CD4-positive, CD25-positive, alpha-beta regulatory T cell (primary cell): Measurements from ENCODE around the gene STBD1. TPM values are rescaled to one million over a fixed set of nuclear protein-coding genes. Genes with fewer than 3 reads are reported as not detected.

Experiments
- ATAC-seq, 2 donors: fragments of 150-1000 bp; cut with Tn5 transposase; one replicate each; pipeline ENCODE4 v1.10.0; 2021; ENCODE audit warnings: low read depth in 2 of 2, moderate number of reproducible peaks in 2 of 2, moderate library complexity in 1 of 2
- DNase-seq, 3 donors: peaks; one replicate each; pipeline versions ENCODE4 v3.0.0 to v3.0.0-alpha.2; 2012 to 2022; ENCODE audit warnings: mixed read lengths in 1 of 3
- H3K27ac ChIP-seq: one replicate; pipeline ENCODE4 v1.7.0; 2013; ENCODE audit warnings: mild to moderate bottlenecking, low read length; ENCODE audit not compliant: insufficient read depth, poor library complexity, severe bottlenecking
- H3K27me3 ChIP-seq: one replicate; pipeline ENCODE4 v1.7.0; 2013; ENCODE audit warnings: low read length; ENCODE audit not compliant: control insufficient read depth, insufficient read depth
- H3K36me3 ChIP-seq: one replicate; pipeline ENCODE4 v1.7.0; 2013; ENCODE audit warnings: mild to moderate bottlenecking, low read length, moderate library complexity; ENCODE audit not compliant: control insufficient read depth, insufficient read depth
- H3K4me1 ChIP-seq: 2 replicates; pipeline ENCODE4 v1.7.0; 2013; ENCODE audit warnings: mild to moderate bottlenecking, low read length; ENCODE audit not compliant: insufficient read depth, control insufficient read depth, poor library complexity, severe bottlenecking
- H3K4me3 ChIP-seq: one replicate; pipeline ENCODE4 v1.7.0; 2013; ENCODE audit warnings: low read depth, mild to moderate bottlenecking, low read length, moderate library complexity
- H3K9me3 ChIP-seq, 2 experiments: 1 replicate in 1 of 2; 2 replicates in 1 of 2; pipeline ENCODE4 v1.7.0; 2013; ENCODE audit warnings: low read length in 2 of 2, mild to moderate bottlenecking in 1 of 2, moderate library complexity in 1 of 2; ENCODE audit not compliant: control insufficient read depth in 2 of 2
- H3K27ac Mint-ChIP-seq, 3 donors: one replicate each; pipeline ENCODE4 v1.8.0; 2020 to 2022; ENCODE audit warnings: mild to moderate bottlenecking in 3 of 3, mixed read lengths in 3 of 3, moderate library complexity in 2 of 3
- H3K27me3 Mint-ChIP-seq: one replicate; pipeline ENCODE4 v1.8.0; 2022; ENCODE audit warnings: mild to moderate bottlenecking, mixed read lengths
- H3K36me3 Mint-ChIP-seq: one replicate; pipeline ENCODE4 v1.8.0; 2020; ENCODE audit warnings: mixed read lengths
- H3K4me1 Mint-ChIP-seq, 4 donors: one replicate each; pipeline ENCODE4 v1.8.0; 2020 to 2022; ENCODE audit warnings: mixed read lengths in 4 of 4, mild to moderate bottlenecking in 1 of 4
- H3K4me3 Mint-ChIP-seq, 4 donors: one replicate each; pipeline ENCODE4 v1.8.0; 2020 to 2022; ENCODE audit warnings: mild to moderate bottlenecking in 4 of 4, mixed read lengths in 4 of 4, moderate library complexity in 3 of 4
- H3K9me3 Mint-ChIP-seq, 7 donors: one replicate each; pipeline ENCODE4 v1.8.0; 2020 to 2022; ENCODE audit warnings: mixed read lengths in 7 of 7, mild to moderate bottlenecking in 3 of 7, moderate library complexity in 2 of 7
- polyA plus RNA-seq, 4 donors: library from polyadenylated mRNA; unstranded; fragments of 300-500 nt; fragmentation: Illumina TruSeq; gene quantifications; one replicate each; pipeline ENCODE4 v1.2.3, GENCODE V29; 2021
- total RNA-seq: library from RNA; stranded (reverse); gene quantifications from one replicate; pipeline ENCODE4 v1.2.3, GENCODE V29; 2022

The STBD1 gene
- total and polyA plus RNA-seq, 5 donors from 2014 or later: 0.17 to 1.5 (median 0.45) TPM

DNA sequence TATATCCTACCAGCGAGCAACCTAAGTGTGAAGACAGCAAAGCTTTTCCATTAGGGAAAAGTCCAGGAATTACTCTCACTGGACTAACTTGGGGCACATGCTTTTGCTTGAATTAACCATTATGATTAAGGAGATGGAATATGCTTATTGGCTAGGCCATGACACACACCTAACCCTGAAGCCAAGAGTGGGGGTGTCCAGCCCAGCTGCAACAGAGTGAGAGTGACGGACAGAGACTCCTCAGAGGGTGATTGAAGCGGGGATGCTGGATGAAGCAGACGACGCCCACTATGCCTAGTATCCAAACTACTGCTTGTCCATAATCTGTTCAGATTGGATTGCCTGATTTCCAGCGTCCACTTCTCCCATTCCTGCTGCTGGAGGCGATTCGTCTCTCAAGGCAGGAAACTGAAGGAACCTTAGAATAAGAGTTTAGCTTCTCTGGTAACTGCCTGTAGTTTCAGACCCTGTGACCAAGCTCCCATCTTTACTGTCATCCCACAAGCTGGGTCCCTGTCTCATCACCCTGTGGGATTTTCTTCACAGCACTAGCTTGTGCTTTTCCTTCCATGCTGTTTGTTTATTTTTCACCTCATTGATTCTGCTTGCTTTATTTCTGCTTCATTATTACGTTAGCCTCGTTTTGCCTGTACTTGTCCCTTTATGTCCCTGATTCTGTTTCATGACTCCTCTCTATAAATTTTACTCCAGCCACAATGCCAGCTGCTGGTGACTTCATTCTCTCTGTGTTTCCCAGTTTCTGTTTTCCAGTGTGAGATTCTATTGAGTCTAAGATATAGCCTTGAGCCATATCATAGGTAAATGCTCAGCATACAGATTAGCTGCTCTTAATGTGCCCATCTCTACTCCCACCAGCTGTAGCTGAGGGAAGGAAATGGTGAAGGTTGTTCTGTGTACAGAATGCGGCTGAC lies 36.0 kb upstream of the STBD1 start:
- H3K9me3 Mint-ChIP-seq: peaks cover 0 to 2% (median 0%) of the 10 kb centered on the region in 7 donors
- H3K4me3 ChIP-seq: no peak overlapping the region
- ATAC-seq (no peak), DNase-seq (no peak)
- H3K4me1 Mint-ChIP-seq: no peaks in the 10 kb centered on the region
- peaks cover 42% of the 10 kb centered on the region for H3K27me3 Mint-ChIP-seq
- H3K27ac ChIP-seq: no peak overlapping the region
- H3K36me3 ChIP-seq: no peaks in the 10 kb centered on the region
- no peaks in the 10 kb centered on the region for H3K36me3 Mint-ChIP-seq
- no peaks in the 10 kb centered on the region for H3K4me1 ChIP-seq
- H3K4me3 Mint-ChIP-seq: no peak overlapping the region
- H3K9me3 ChIP-seq: no peaks in the 10 kb centered on the region
- H3K27ac Mint-ChIP-seq: no peak overlapping the region
- peaks cover 3% of the 10 kb centered on the region for H3K27me3 ChIP-seq

DNA sequence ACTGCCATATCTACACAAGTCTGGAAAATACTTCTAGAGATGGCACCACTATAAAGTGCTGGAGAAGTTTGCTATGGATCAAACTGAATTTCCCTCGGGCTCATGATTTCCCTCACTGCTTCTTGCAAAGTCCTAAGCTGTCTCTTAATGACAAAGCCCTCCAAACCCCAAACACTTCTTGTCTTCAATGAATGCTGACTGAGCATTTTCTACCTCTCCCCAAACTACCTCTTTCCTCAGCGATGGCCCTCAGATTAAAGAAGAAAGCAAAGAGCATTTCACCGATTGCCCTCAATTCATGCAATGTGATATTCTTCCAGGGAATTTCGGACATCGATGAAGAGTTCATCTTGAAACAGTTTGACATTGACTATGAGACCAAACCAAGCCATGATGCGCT lies 35.3 kb upstream of the STBD1 start:
- no peaks in the 10 kb centered on the region for H3K36me3 Mint-ChIP-seq
- Histone ChIP-seq H3K27me3 (peaks cover 2% of the 10 kb centered on the region), H3K9me3 (no peaks in the 10 kb centered on the region), H3K4me3 (no peak overlapping the region), H3K27ac (no peak overlapping the region), H3K36me3 (no peaks in the 10 kb centered on the region), H3K4me1 (no peaks in the 10 kb centered on the region)
- H3K27me3 Mint-ChIP-seq: peaks cover 48% of the 10 kb centered on the region
- peaks cover 0 to 2% (median 0%) of the 10 kb centered on the region in 7 donors for H3K9me3 Mint-ChIP-seq
- DNase-seq: no peak
- ATAC-seq: no peak
- H3K4me3 Mint-ChIP-seq: no peak overlapping the region
- H3K4me1 Mint-ChIP-seq: no peaks in the 10 kb centered on the region
- H3K27ac Mint-ChIP-seq: no peak overlapping the region

DNA sequence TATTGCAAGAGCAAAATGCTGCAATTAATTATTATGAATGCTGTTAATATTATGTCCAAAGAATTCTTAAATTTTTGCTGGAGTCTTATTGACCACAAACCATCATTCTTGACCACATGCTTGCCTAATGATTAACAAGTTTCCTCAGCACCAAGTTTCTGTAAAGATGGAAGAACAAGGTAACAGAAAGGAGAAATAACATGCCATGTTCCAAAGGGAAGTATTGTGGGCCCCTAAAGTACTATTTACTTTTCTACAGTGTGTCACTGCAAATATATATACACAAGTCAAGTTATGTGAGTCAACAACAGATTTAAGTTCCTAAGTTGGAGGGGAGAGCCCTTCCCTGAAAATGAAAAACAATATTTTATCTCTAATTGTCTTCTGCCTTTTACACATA lies 34.5 kb upstream of the STBD1 start:
- peaks cover 4% of the 10 kb centered on the region for H3K27me3 ChIP-seq
- H3K4me3 ChIP-seq: no peak overlapping the region
- no peaks in the 10 kb centered on the region for H3K4me1 Mint-ChIP-seq
- no peaks in the 10 kb centered on the region for H3K36me3 ChIP-seq
- H3K4me1 ChIP-seq: no peaks in the 10 kb centered on the region
- no peak overlapping the region for H3K4me3 Mint-ChIP-seq
- peaks cover 0 to 2% (median 0%) of the 10 kb centered on the region in 7 donors for H3K9me3 Mint-ChIP-seq
- H3K27ac Mint-ChIP-seq: no peak overlapping the region
- no peaks in the 10 kb centered on the region for H3K9me3 ChIP-seq
- no peak for DNase-seq
- no peak overlapping the region for H3K27ac ChIP-seq
- no peak for ATAC-seq
- no peaks in the 10 kb centered on the region for H3K36me3 Mint-ChIP-seq
- peaks cover 49% of the 10 kb centered on the region for H3K27me3 Mint-ChIP-seq

DNA sequence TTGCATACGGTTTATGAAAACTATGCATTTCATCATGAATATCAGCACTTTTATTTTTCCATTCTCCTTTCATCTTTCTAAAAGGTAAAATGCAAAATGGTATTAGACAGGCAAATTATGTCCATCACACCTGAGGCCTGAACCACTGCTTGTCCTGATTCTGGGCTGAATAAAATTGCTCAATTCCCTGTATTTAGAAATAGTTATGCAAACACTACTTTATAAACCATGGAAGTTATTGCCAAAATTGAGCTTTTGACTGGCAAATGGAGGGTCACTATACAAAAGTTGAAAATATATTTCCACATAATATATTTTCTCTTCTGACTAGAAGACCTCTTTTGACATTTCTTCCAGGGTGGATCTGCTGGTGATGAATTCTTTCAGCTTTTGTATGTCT lies 34.0 kb upstream of the STBD1 start:
- peaks cover 54% of the 10 kb centered on the region for H3K27me3 Mint-ChIP-seq
- DNase-seq (no peak), ATAC-seq (no peak)
- H3K36me3 ChIP-seq: no peaks in the 10 kb centered on the region
- no peak overlapping the region for H3K4me3 ChIP-seq
- no peak overlapping the region for H3K27ac ChIP-seq
- no peaks in the 10 kb centered on the region for H3K4me1 Mint-ChIP-seq
- peaks cover 0 to 2% (median 0%) of the 10 kb centered on the region in 7 donors for H3K9me3 Mint-ChIP-seq
- H3K27ac Mint-ChIP-seq: no peak overlapping the region
- H3K36me3 Mint-ChIP-seq: no peaks in the 10 kb centered on the region
- H3K4me1 ChIP-seq: no peaks in the 10 kb centered on the region
- H3K9me3 ChIP-seq: no peaks in the 10 kb centered on the region
- H3K27me3 ChIP-seq: peaks cover 2% of the 10 kb centered on the region
- no peak overlapping the region for H3K4me3 Mint-ChIP-seq

DNA sequence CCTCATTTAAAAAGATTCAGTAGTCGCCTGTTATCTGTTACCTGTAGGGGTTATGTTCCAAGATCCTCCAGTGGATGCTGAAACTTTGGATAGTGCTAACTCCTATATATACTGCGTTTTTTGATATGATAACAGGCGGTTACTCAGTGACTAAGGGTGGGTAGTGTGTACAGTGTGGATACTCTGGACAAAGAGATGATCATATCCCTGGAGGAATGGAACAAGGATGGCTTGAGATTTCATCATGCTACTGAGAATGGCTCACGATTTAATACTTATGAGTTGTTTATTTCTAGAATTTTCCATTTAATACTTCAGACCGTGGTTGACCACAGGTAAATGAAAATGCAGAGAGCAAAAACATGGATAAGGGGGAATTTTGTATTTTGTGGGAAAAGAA lies 33.5 kb upstream of the STBD1 start:
- no peak overlapping the region for H3K4me3 Mint-ChIP-seq
- H3K36me3 ChIP-seq: no peaks in the 10 kb centered on the region
- H3K4me3 ChIP-seq: no peak overlapping the region
- H3K27me3 ChIP-seq: peaks cover 2% of the 10 kb centered on the region
- no peak overlapping the region for H3K27ac Mint-ChIP-seq
- H3K9me3 ChIP-seq: no peaks in the 10 kb centered on the region
- H3K36me3 Mint-ChIP-seq: no peaks in the 10 kb centered on the region
- H3K27me3 Mint-ChIP-seq: peaks cover 58% of the 10 kb centered on the region
- no peak for DNase-seq
- ATAC-seq: no peak
- no peaks in the 10 kb centered on the region for H3K4me1 Mint-ChIP-seq
- no peaks in the 10 kb centered on the region for H3K4me1 ChIP-seq
- peaks cover 0 to 2% (median 0%) of the 10 kb centered on the region in 7 donors for H3K9me3 Mint-ChIP-seq
- H3K27ac ChIP-seq: no peak overlapping the region

DNA sequence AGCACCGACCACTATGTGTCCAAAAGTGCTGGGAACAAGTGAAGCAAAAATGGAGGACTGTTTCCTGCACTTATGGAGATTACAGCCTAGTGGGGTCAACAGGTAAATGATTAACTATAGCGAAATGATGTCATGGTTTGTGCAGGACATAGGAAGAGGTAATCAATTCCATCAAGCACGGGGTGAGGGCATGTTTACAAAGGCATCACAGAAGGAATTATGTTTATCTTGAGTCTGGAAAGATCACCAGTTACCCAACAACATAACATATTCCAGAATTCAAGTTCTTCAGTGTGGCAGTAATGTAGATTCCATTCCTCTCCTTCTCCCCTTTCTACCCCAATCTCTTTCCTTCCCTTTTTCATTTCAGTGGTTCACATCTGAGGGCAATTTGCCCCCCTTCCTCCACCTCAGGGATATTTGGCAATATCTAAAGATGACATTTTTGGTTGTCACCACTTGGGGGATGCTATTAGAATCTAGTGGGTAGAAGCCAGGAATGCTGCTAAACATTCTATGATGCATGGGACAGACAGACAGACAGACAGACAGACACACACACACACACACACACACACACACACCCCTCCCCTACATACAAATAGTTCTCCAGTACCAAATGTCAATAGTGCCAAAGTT lies 30.9 kb upstream of the STBD1 start:
- no peak for ATAC-seq
- no peaks in the 10 kb centered on the region for H3K36me3 ChIP-seq
- no peak overlapping the region for H3K27ac ChIP-seq
- no peak overlapping the region for H3K27ac Mint-ChIP-seq
- DNase-seq: no peak
- no peak overlapping the region for H3K4me3 ChIP-seq
- peaks cover 58% of the 10 kb centered on the region for H3K27me3 Mint-ChIP-seq
- H3K4me1 ChIP-seq: no peaks in the 10 kb centered on the region
- peaks cover 0 to 2% (median 0%) of the 10 kb centered on the region in 7 donors for H3K9me3 Mint-ChIP-seq
- H3K36me3 Mint-ChIP-seq: no peaks in the 10 kb centered on the region
- H3K4me1 Mint-ChIP-seq: no peaks in the 10 kb centered on the region
- no peak overlapping the region for H3K4me3 Mint-ChIP-seq
- peaks cover 6% of the 10 kb centered on the region for H3K27me3 ChIP-seq
- no peaks in the 10 kb centered on the region for H3K9me3 ChIP-seq

DNA sequence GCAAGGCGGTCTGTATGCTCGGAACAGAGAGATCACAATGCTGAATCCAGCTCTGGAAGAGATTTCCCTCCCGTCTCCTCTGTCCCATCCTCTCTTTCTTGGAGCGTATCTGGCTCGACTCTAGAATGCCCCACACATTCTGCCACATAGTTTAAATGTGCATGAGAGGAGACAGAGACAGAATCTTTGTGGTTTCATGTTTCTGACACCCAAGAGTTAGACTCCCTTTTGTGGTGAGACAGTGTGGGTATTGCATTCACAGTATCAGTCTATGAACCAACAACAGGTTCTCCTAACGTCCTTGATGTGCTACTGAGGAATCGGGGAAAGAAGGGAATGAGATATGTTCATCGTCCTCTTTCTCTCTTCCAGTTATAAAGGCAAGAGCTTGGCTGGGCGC lies 29.7 kb upstream of the STBD1 start:
- Histone ChIP-seq H3K36me3 (no peaks in the 10 kb centered on the region), H3K9me3 (no peaks in the 10 kb centered on the region), H3K4me1 (no peaks in the 10 kb centered on the region), H3K4me3 (no peak overlapping the region), H3K27me3 (peaks cover 6% of the 10 kb centered on the region), H3K27ac (no peak overlapping the region)
- peaks cover 53% of the 10 kb centered on the region for H3K27me3 Mint-ChIP-seq
- H3K27ac Mint-ChIP-seq: no peak overlapping the region
- H3K4me1 Mint-ChIP-seq: no peaks in the 10 kb centered on the region
- H3K36me3 Mint-ChIP-seq: no peaks in the 10 kb centered on the region
- no peak overlapping the region for H3K4me3 Mint-ChIP-seq
- peaks cover 0 to 1% (median 0%) of the 10 kb centered on the region in 7 donors for H3K9me3 Mint-ChIP-seq
- DNase-seq (no peak), ATAC-seq (no peak)
